Left lobe of liver (tissue), 2 donors: ENCODE measurements around the gene SPPL3. TPM values are rescaled to one million over a fixed set of nuclear protein-coding genes. Genes with fewer than 3 reads are reported as not detected.

ENCODE experiments used
- ATAC-seq: fragments of 200-7000 bp; cut with Tn5 transposase; one replicate; pipeline ENCODE4 v1.9.1; 2020; ENCODE audit warnings: mild to moderate bottlenecking, moderate library complexity
- DNase-seq: peaks from one replicate; pipeline ENCODE4 v3.0.0-alpha.2; 2020; ENCODE audit warnings: low spot score
- total RNA-seq: library from RNA; stranded (reverse); gene quantifications from one replicate; pipeline ENCODE4 v1.2.1, GENCODE V29; 2021
- donor health status: DM: no; HTN: no; CAD: no; lungs with moderate emphysema.
- donor health status: DM: no; HTN: yes; CAD: no.

The SPPL3 gene
- total RNA-seq, 1 donor from 2014 or later: 17.5 TPM

- DNase-seq: no peak
These were observed 78.8 kb downstream of the SPPL3 start for GRCh38 chr12:120825337-120825736.

GRCh38 chr12:120822832-120823503 is 81.2 kb downstream of the SPPL3 start:
- ATAC-seq (no peak), DNase-seq (no peak)

More at GRCh38 chr12:120825337-120825736, 78.8 kb downstream of the SPPL3 start:
- ATAC-seq: peak; percentile 42

GRCh38 chr12:120821878-120822277 is 82.3 kb downstream of the SPPL3 start:
- ATAC-seq (no peak), DNase-seq (no peak)

GRCh38 chr12:120820884-120821510 is 83.2 kb downstream of the SPPL3 start:
- no peak for DNase-seq
- ATAC-seq: no peak

- no peak for ATAC-seq
- no peak for DNase-seq
These were observed 85.7 kb downstream of the SPPL3 start for GRCh38 chr12:120818416-120818815.

- ATAC-seq (no peak), DNase-seq (no peak)
These were observed 86.4 kb downstream of the SPPL3 start for GRCh38 chr12:120817559-120818330.

- ATAC-seq (no peak), DNase-seq (no peak)
These were observed 87.8 kb downstream of the SPPL3 start for GRCh38 chr12:120816363-120816762.

GRCh38 chr12:120814903-120815429 is 89.2 kb downstream of the SPPL3 start:
- ATAC-seq (peak; percentile 36), DNase-seq (no peak)

- DNase-seq (no peak), ATAC-seq (no peak)
These were observed 89.8 kb downstream of the SPPL3 start for GRCh38 chr12:120814203-120814902.

GRCh38 chr12:120813588-120814153 is 90.5 kb downstream of the SPPL3 start:
- no peak for ATAC-seq
- no peak for DNase-seq

GRCh38 chr12:120810021-120810420 is 94.1 kb downstream of the SPPL3 start:
- no peak for DNase-seq

GRCh38 chr12:120804428-120804827 is 99.7 kb downstream of the SPPL3 start:
- no peak for DNase-seq
- ATAC-seq: no peak

More at GRCh38 chr12:120810021-120810420, 94.1 kb downstream of the SPPL3 start:
- ATAC-seq: no peak

- DNase-seq (no peak), ATAC-seq (no peak)
These were observed 103.0 kb downstream of the SPPL3 start for GRCh38 chr12:120801146-120801545.

GRCh38 chr12:120800665-120801064 is 103.5 kb downstream of the SPPL3 start:
- ATAC-seq (no peak), DNase-seq (no peak)

GRCh38 chr12:120799243-120800045 is 104.7 kb downstream of the SPPL3 start:
- no peak for ATAC-seq

GRCh38 chr12:120798696-120799095 is 105.5 kb downstream of the SPPL3 start:
- no peak for ATAC-seq
- no peak for DNase-seq

More at GRCh38 chr12:120799243-120800045, 104.7 kb downstream of the SPPL3 start:
- DNase-seq: no peak

- DNase-seq: no peak
- ATAC-seq: no peak
These were observed 106.2 kb downstream of the SPPL3 start for GRCh38 chr12:120797677-120798642.

GRCh38 chr12:120795441-120796178 is 108.5 kb downstream of the SPPL3 start:
- ATAC-seq: no peak
- DNase-seq: no peak
